Spleen (tissue), 11 donors: Measurements from ENCODE around the gene VMP1. TPM values are rescaled to one million over a fixed set of nuclear protein-coding genes. Genes with fewer than 3 reads are reported as not detected.
A peak's percentile ranks its signal among the peaks of the same experiment; 100 is the strongest.

Experiments
- DNase-seq: peaks from one replicate; pipeline ENCODE4 v3.0.0-alpha.2; 2020
- H3K27ac ChIP-seq, 8 donors: fragments of 200-600 bp; sonication (generic) in 7 of 8; 1 replicate in 4 of 8; 2 replicates in 4 of 8; pipeline versions ENCODE4 v1.5.0 to v1.8.0; 2016 to 2021; ENCODE audit warnings: inconsistent platforms in 4 of 8, mild to moderate bottlenecking in 4 of 8, moderate library complexity in 1 of 8
- H3K27me3 ChIP-seq, 7 donors: fragments of 200-600 bp; sonication (generic) in 6 of 7; replicated peaks in 1 of 7; 1 replicate in 4 of 7; 2 replicates in 3 of 7; pipeline versions ENCODE4 v1.5.0 to v1.8.0; 2016 to 2021; ENCODE audit warnings: inconsistent platforms in 3 of 7, mild to moderate bottlenecking in 1 of 7
- H3K36me3 ChIP-seq, 6 donors: fragments of 200-600 bp; sonication (generic) in 5 of 6; 1 replicate in 4 of 6; 2 replicates in 2 of 6; pipeline versions ENCODE4 v1.5.0 to v1.8.0; 2016 to 2021; ENCODE audit warnings: inconsistent platforms in 2 of 6
- H3K4me1 ChIP-seq, 6 donors: fragments of 200-600 bp; sonication (generic) in 5 of 6; 1 replicate in 3 of 6; 2 replicates in 3 of 6; pipeline versions ENCODE4 v1.5.0 to v1.8.0; 2016 to 2021; ENCODE audit warnings: inconsistent platforms in 3 of 6
- H3K4me3 ChIP-seq, 8 donors: fragments of 200-600 bp; sonication (generic) in 7 of 8; 1 replicate in 4 of 8; 2 replicates in 4 of 8; pipeline versions ENCODE4 v1.5.0 to v1.8.0; 2016 to 2021; ENCODE audit warnings: inconsistent platforms in 4 of 8, mild to moderate bottlenecking in 4 of 8, moderate library complexity in 2 of 8
- H3K9me3 ChIP-seq, 8 donors: fragments of 200-600 bp; sonication (generic) in 7 of 8; 1 replicate in 4 of 8; 2 replicates in 4 of 8; pipeline versions ENCODE4 v1.5.0 to v1.8.0; 2016 to 2021; ENCODE audit warnings: inconsistent platforms in 4 of 8
- CTCF ChIP-seq, 11 experiments: fragments of 200-600 bp in 7 of 11; fragments of 450-650 bp in 4 of 11; sonication (generic) in 4 of 11; IDR thresholded peaks in 8 of 11; conservative IDR thresholded peaks in 3 of 11; 1 replicate in 7 of 11; 2 replicates in 4 of 11; pipeline versions ENCODE4 v1.4.0 to v1.8.0; 2016 to 2021; ENCODE audit warnings: antibody characterized with exemption in 11 of 11, inconsistent platforms in 4 of 11, mild to moderate bottlenecking in 1 of 11
- POLR2A ChIP-seq, 3 donors: fragments of 450-650 bp; IDR thresholded peaks; one replicate each; pipeline ENCODE4 v1.5.1; 2017; ENCODE audit warnings: antibody characterized with exemption in 3 of 3, mild to moderate bottlenecking in 1 of 3
- POLR2AphosphoS5 ChIP-seq, 3 donors: sonication (generic); formaldehyde crosslinking; IDR thresholded peaks; one replicate each; pipeline ENCODE4 v1.5.1; 2017; ENCODE audit warnings: antibody characterized with exemption in 3 of 3
- WGBS, 5 donors: extraction: QIAGEN DNeasy Blood & Tissue Kit in 3 of 5; methylation state at CpG; one replicate each; pipeline versions ENCODE4 v1.1.5 to v1.1.7; 2013 to 2018; 5-methylcytosine and 5-hydroxymethylcytosine counted together
- intact Hi-C: fragments of 100-400 bp; cut with DNase I; formaldehyde crosslinking; loops from one replicate; pipeline ENCODE4 v1.15.0; 2023; ENCODE audit warnings: low total_unique reads
- polyA plus RNA-seq, 3 donors: library from polyadenylated mRNA; stranded (reverse); fragments of 200-250 nt; gene quantifications; one replicate each; pipeline ENCODE4 v1.2.1, GENCODE V29; 2013
- total RNA-seq, 7 donors: library from RNA; depleted of rRNA in 3 of 7; stranded (reverse); fragments of >200 nt in 3 of 7; fragmentation: NEBNext Ultra II Directional in 4 of 7; extraction: Animal tissue kit (Norgen Biotek cat#: 25700) in 4 of 7; gene quantifications; one replicate each; pipeline versions ENCODE4 v1.1.0 to v1.2.1, GENCODE V29; 2016 to 2021
- donor health status: healthy with polysubstance abuse.
- donor health status: DM: no; HTN: no; CAD: no; lungs with moderate emphysema.
- donor health status: DM: no; HTN: no; CAD: no.
- donor health status: Bipolar disorder and iron deficiency.
- donor health status: healthy.
- donor health status: DM: no; HTN: no; CAD: no.
- donor health status: DM: yes; HTN: yes; CAD: no.

VMP1 gene
- total and polyA plus RNA-seq, 10 donors, result 53.2 to 649 (median 304) TPM

- DNase-seq, result no peak
- Histone ChIP-seq H3K36me3 (peaks cover 0 to 28% (median 0%) of the 10 kb centered on the region in 6 donors), H3K4me3 (no peak overlapping the region), H3K27me3 (no peaks in the 10 kb centered on the region), H3K9me3 (no peaks in the 10 kb centered on the region), H3K4me1 (peaks cover 30 to 81% (median 66%) of the 10 kb centered on the region in 6 donors), H3K27ac (peak overlapping the region in 6 of 8 donors; percentile 33 to 84 (median 77))
- intact Hi-C loops, result no loop called here
- 63 to 100% (median 82%) methylated on average over 1 of the region's 1 CpG for WGBS, 5 donors
- no peak for TF ChIP-seq POLR2A (IDR thresholded peaks at IDR 0.05)
- TF ChIP-seq POLR2AphosphoS5 (IDR thresholded peaks at IDR 0.05), result no peak
- no peak for TF ChIP-seq CTCF (IDR thresholded peaks at IDR 0.05 in 8 of 11, conservative IDR thresholded peaks at IDR 0.05 in 3 of 11)
These were observed 123.5 kb downstream of the VMP1 start for GRCh38 chr17:59830846-59831486.

GRCh38 chr17:59832883-59833379, 125.5 kb downstream of the VMP1 start:
- 46 to 61% (median 56%) methylated on average over 4 of the region's 4 CpGs for WGBS, 5 donors
- peak overlapping the region in 3 of 8 donors; percentile 22 to 80 (median 36) for H3K27ac ChIP-seq

GRCh38 chr17:59837308-59838051, 130.0 kb downstream of the VMP1 start:
- Histone ChIP-seq H3K36me3 (peaks cover 0 to 56% (median 8%) of the 10 kb centered on the region in 6 donors), H3K27ac (peak overlapping the region; percentile 83 to 95 (median 92)), H3K9me3 (no peaks in the 10 kb centered on the region), H3K4me1 (peaks cover 10 to 82% (median 47%) of the 10 kb centered on the region in 6 donors), H3K27me3 (no peaks in the 10 kb centered on the region), H3K4me3 (peak overlapping the region; percentile 39 to 69 (median 52))
- no peak for DNase-seq
- intact Hi-C loops, result no loop called here
- WGBS, 5 donors, result 2 to 12% (median 6%) methylated on average over 8 of the region's 8 CpGs
- peak in 2 of 3 donors; percentile 41 to 93 for TF ChIP-seq POLR2AphosphoS5 (IDR thresholded peaks at IDR 0.05)
- TF ChIP-seq POLR2A (IDR thresholded peaks at IDR 0.05), result peak; percentile 48 to 86 (median 75)
- peak in 3 of 11 experiments; percentile 33 to 40 (median 39) for TF ChIP-seq CTCF (IDR thresholded peaks at IDR 0.05 in 8 of 11, conservative IDR thresholded peaks at IDR 0.05 in 3 of 11)

More at GRCh38 chr17:59832883-59833379, 125.5 kb downstream of the VMP1 start:
- Histone ChIP-seq H3K4me1 (peaks cover 24 to 81% (median 65%) of the 10 kb centered on the region in 6 donors), H3K27me3 (no peaks in the 10 kb centered on the region), H3K4me3 (no peak overlapping the region), H3K9me3 (no peaks in the 10 kb centered on the region), H3K36me3 (peaks cover 0 to 18% (median 0%) of the 10 kb centered on the region in 6 donors)
- TF ChIP-seq POLR2A (IDR thresholded peaks at IDR 0.05) (no peak), CTCF (IDR thresholded peaks at IDR 0.05 in 8 of 11, conservative IDR thresholded peaks at IDR 0.05 in 3 of 11) (no peak), POLR2AphosphoS5 (IDR thresholded peaks at IDR 0.05) (no peak)
- no peak for DNase-seq
- intact Hi-C loops, result no loop called here
